Activated CD4-positive, alpha-beta memory T cell treated with anti-CD3 and anti-CD28 coated beads, Interleukin-2, amount 10 ng/mL, durations not matched to agents 7 days and 5 days (primary cell): ENCODE results near the gene TSBP1. TPM values are rescaled to one million over a fixed set of nuclear protein-coding genes. Genes with fewer than 3 reads are reported as not detected.
"Not testable (repeated sequence)": the region's sequence is repeated elsewhere in the genome, so short reads cannot be mapped to it uniquely, and the experiment has no call there.

Experiments
- CTCF ChIA-PET: fragments of 350-600 bp; sonication (Branson Sonifier 250); formaldehyde crosslinking; loops from one replicate; lab custom pipeline; 2021; ENCODE audit warnings: antibody characterized with exemption, inconsistent platforms; lab: Charles Lee
- POLR2A ChIA-PET: fragments of 350-600 bp; sonication (Branson Sonifier 250); formaldehyde crosslinking; loops from one replicate; lab custom pipeline; 2021; ENCODE audit warnings: antibody characterized with exemption; lab: Charles Lee
- DNase-seq: peaks from one replicate; pipeline ENCODE4 v3.0.0-alpha.2; 2020
- H3K27ac Mint-ChIP-seq: one replicate; pipeline ENCODE4 v1.8.0; 2021; ENCODE audit warnings: mild to moderate bottlenecking, mixed read lengths
- H3K27me3 Mint-ChIP-seq: one replicate; pipeline ENCODE4 v1.8.0; 2021; ENCODE audit warnings: mixed read lengths
- H3K36me3 Mint-ChIP-seq: one replicate; pipeline ENCODE4 v1.8.0; 2021; ENCODE audit warnings: low read depth, mixed read lengths
- H3K4me1 Mint-ChIP-seq: one replicate; pipeline ENCODE4 v1.8.0; 2021; ENCODE audit warnings: mixed read lengths
- H3K4me3 Mint-ChIP-seq: one replicate; pipeline ENCODE4 v1.8.0; 2021; ENCODE audit warnings: mild to moderate bottlenecking, mixed read lengths
- H3K9me3 Mint-ChIP-seq: one replicate; pipeline ENCODE4 v1.8.0; 2021; ENCODE audit warnings: mixed read lengths
- total RNA-seq, 2 experiments: library from RNA; stranded (reverse); gene quantifications; one replicate each; pipeline ENCODE4 v1.2.3, GENCODE V29; 2021

Gene TSBP1
- total RNA-seq, 2 experiments from 2014 or later: not detected

GRCh38 chr6:32293695-32294094 is 78.0 kb downstream of the TSBP1 start:
- ChIA-PET CTCF (no interaction called here), POLR2A (no interaction called here)
- Mint-ChIP-seq H3K4me1 (no peaks in the 10 kb centered on the region), H3K4me3 (no peak overlapping the region), H3K27me3 (peaks cover 50% of the 10 kb centered on the region), H3K27ac (no peak overlapping the region), H3K36me3 (no peaks in the 10 kb centered on the region), H3K9me3 (no peaks in the 10 kb centered on the region)
- DNase-seq: no peak

- H3K36me3 Mint-ChIP-seq: no peaks in the 10 kb centered on the region
- DNase-seq: no peak
- no peak overlapping the region for H3K4me3 Mint-ChIP-seq
- CTCF ChIA-PET: no interaction called here
- no peaks in the 10 kb centered on the region for H3K4me1 Mint-ChIP-seq
- H3K9me3 Mint-ChIP-seq: no peaks in the 10 kb centered on the region
- H3K27me3 Mint-ChIP-seq: peaks cover 54% of the 10 kb centered on the region
- H3K27ac Mint-ChIP-seq: no peak overlapping the region
- POLR2A ChIA-PET: no interaction called here
These were observed 80.2 kb downstream of the TSBP1 start for GRCh38 chr6:32291543-32291942.

DNA sequence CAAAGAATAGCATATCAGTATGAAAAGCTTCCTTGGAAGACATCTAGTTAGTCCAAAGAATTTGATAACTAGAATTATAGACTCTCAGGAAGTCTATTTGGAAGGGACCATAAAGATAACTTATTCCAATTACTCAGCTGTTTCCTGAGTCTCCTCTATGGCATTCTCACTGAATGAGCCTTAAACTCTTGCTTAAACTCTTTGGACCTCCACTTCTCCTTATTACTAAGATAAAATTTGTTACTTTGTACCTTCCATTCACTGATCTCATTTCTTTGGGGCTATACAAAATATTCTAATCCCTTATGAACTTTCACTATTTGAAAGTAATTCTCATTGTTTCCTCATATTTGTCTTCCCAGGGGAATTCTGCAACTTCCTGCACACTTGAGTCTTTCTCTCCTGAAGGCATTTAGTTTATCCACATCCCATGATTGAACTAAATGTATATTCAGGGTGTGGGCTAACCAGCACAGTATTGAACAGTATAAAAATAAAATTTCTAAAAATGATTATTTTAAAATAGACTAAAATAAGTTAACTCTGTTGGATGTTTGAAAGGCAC is 80.7 kb downstream of the TSBP1 start:
- Mint-ChIP-seq H3K36me3 (no peaks in the 10 kb centered on the region), H3K4me1 (no peaks in the 10 kb centered on the region), H3K27me3 (peaks cover 54% of the 10 kb centered on the region), H3K4me3 (no peak overlapping the region), H3K27ac (no peak overlapping the region), H3K9me3 (no peaks in the 10 kb centered on the region)
- no peak for DNase-seq
- ChIA-PET POLR2A (no interaction called here), CTCF (no interaction called here)

GRCh38 chr6:32288426-32288825 is 83.3 kb downstream of the TSBP1 start:
- no peak overlapping the region for H3K4me3 Mint-ChIP-seq
- no peaks in the 10 kb centered on the region for H3K4me1 Mint-ChIP-seq
- CTCF ChIA-PET: no interaction called here
- no peak for DNase-seq
- peaks cover 62% of the 10 kb centered on the region for H3K27me3 Mint-ChIP-seq
- H3K27ac Mint-ChIP-seq: no peak overlapping the region
- no peaks in the 10 kb centered on the region for H3K36me3 Mint-ChIP-seq
- POLR2A ChIA-PET: no interaction called here
- H3K9me3 Mint-ChIP-seq: no peaks in the 10 kb centered on the region

DNA sequence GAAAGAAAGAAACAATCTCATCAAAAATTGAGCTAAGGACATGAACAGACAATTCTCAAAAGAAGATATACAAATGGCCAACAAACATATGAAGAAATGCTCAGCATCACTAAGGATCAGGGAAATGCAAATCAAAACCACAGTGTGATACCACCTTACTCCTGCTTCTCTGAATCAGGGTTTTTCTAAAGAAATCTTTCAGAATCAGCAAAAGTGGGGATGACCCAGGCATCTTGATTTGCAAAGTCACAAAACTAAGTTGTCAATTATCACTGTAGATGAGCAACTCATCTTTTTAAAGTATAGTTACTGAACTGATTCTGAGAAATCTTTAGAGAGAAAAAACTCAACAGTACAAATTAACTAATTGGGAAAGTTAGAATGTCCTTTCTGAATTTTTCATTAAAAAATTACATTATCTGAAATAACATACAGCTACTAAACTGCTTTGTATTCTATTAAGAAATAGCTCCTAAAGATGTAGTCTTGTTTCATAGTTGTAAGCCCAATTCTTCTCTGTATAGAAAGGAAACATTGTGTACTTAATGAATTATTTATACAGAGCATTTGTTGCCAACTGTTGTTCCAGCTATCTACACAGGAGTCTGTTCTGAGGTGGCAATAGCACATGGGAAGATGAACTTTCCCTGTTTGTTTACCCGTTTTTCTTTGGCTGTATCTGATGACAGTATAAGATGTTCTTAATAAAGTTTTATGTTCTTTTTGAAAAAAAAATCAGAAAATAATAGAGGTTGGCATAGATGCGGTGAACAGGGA is 97.7 kb downstream of the TSBP1 start:
- DNase-seq, CTCF ChIA-PET, H3K9me3 Mint-ChIP-seq, POLR2A ChIA-PET, H3K36me3 Mint-ChIP-seq, H3K4me3 Mint-ChIP-seq, H3K27ac Mint-ChIP-seq: not testable (repeated sequence)
- peaks cover 35% of the 10 kb centered on the region for H3K27me3 Mint-ChIP-seq
- H3K4me1 Mint-ChIP-seq: peaks cover 15% of the 10 kb centered on the region

DNA sequence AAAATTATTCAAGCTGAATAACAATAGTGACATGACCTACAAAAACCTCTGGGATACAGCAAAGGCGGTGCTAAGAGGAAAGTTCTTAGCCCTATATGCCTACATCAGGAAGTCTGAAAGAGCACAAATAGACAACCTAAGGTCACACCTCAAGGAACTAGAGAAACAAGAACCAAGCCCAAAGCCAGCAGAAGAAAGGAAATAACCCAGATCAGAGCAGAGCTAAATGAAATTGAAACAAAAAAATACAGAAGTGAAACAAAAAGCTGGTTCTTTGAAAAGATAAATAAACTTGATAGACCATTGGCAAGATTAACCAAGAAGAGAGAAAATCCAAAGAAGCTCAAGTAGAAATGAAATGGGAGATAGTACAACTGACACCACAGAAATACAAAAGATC is 100.3 kb downstream of the TSBP1 start:
- ChIA-PET CTCF (interaction anchor here (0.7 kb wide), 1 partner anchor 16 kb away, joined by 3 read pairs; no protein-coding TSS in a partner anchor), POLR2A (no interaction called here)
- no peak for DNase-seq

GRCh38 chr6:32268459-32268858 is 103.2 kb downstream of the TSBP1 start:
- H3K9me3 Mint-ChIP-seq, H3K36me3 Mint-ChIP-seq, H3K4me3 Mint-ChIP-seq, POLR2A ChIA-PET, H3K27ac Mint-ChIP-seq, DNase-seq: not testable (repeated sequence)
- Mint-ChIP-seq H3K27me3 (peaks cover 25% of the 10 kb centered on the region), H3K4me1 (peaks cover 12% of the 10 kb centered on the region)
- CTCF ChIA-PET: interaction anchor here (1.2 kb wide), 1 partner anchor 22 kb away, joined by 4 read pairs; no protein-coding TSS in a partner anchor

More for the DNA sequence above, 100.3 kb downstream of the TSBP1 start:
- peaks cover 5% of the 10 kb centered on the region for H3K36me3 Mint-ChIP-seq
- peaks cover 15% of the 10 kb centered on the region for H3K4me1 Mint-ChIP-seq
- H3K4me3 Mint-ChIP-seq: no peak overlapping the region
- H3K27me3 Mint-ChIP-seq: peaks cover 28% of the 10 kb centered on the region
- H3K9me3 Mint-ChIP-seq: no peaks in the 10 kb centered on the region
- H3K27ac Mint-ChIP-seq: no peak overlapping the region

DNA sequence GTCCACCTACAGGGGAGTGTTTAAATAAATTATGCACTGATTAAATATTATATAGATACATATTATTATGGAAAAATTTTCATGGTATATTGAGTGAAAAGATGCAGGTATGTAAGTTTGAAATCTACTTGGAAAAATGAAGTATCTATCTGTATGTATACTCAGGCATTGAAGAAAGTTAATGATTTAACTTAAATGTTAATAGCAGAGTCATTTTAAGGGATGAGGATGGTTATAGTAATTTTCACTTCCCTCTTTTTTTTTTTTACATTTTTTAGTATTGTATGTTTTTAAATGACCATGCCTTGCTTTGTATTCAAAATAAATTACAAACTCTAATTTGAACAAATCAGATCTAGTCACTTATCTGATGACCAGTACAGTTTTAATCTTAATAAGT is 104.7 kb downstream of the TSBP1 start:
- Mint-ChIP-seq H3K9me3 (no peaks in the 10 kb centered on the region), H3K27me3 (peaks cover 22% of the 10 kb centered on the region), H3K36me3 (peaks cover 5% of the 10 kb centered on the region), H3K4me1 (peaks cover 10% of the 10 kb centered on the region), H3K4me3 (no peak overlapping the region), H3K27ac (no peak overlapping the region)
- CTCF ChIA-PET: interaction anchor here (1.2 kb wide), 1 partner anchor 20 kb away, joined by 4 read pairs; no protein-coding TSS in a partner anchor
- POLR2A ChIA-PET: no interaction called here
- DNase-seq: no peak

DNA sequence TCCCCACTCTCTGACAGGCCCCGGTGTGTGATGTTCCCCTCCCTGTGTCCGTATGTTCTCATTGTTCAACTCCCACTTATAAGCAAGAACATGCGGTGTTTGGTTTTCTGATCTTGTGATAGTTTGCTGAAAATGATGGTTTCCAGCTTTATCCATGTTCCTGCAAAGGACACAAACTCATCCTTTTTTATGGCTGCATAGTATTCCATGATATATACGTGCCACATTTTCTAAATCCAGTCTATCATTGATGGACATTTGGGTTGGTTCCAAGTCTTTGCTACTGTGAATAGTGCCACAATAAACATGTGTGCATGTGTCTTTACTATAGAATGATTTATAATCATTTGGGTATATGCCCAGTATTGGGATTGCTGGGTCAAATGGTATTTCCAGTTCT is 114.4 kb downstream of the TSBP1 start:
- POLR2A ChIA-PET, DNase-seq, H3K36me3 Mint-ChIP-seq, H3K27ac Mint-ChIP-seq, H3K9me3 Mint-ChIP-seq, H3K4me3 Mint-ChIP-seq: not testable (repeated sequence)
- peaks cover 16% of the 10 kb centered on the region for H3K4me1 Mint-ChIP-seq
- CTCF ChIA-PET: interaction anchor here (1.1 kb wide), 1 partner anchor 12 kb away, joined by 3 read pairs; no protein-coding TSS in a partner anchor
- H3K27me3 Mint-ChIP-seq: peaks cover 68% of the 10 kb centered on the region

DNA sequence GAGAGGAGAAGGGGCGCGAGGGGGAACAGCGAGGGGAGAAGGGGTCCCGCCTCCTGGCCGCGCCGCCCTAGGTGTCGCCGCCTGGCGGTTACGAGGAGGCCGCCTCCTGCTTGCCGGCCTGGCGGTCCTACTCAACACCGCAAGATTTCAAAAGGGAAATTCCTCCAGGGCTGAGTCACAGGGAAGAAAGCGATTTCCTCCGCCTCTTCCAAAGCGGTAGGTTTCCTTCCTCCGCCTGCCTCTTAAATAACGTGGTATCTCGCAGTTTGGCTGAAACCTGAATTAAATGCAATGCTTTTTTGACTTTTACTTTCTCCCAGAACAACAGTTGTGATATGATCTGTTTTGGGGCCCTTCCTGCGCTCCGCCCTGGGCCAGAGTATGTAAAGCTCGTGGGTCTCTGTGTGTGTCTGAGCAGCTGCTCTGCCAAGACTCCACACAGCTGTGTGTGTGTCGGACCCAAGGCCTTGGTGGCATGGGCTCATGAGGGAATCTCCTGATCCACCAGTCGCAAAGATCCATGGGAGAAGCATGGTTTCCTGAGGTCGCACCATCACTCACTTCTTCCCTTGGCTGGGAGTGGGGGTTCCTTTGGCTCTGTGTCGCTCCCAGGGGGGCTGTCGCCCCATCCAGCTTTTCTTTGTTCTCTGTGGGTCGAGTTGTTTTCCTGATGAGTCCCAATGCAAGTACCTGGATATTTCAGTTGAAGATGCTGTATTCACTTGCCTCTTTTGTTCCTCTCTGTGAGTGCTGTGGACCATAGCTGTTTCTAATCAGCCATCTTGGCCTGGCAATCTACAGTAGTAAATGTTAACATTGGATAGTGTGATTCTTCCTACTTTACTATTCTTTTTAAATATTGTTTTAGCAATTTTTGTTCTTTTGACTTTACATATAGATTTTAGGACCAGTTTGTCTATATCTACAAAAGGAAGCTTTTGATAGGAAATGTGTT is 116.2 kb downstream of the TSBP1 start:
- peaks cover 3% of the 10 kb centered on the region for H3K36me3 Mint-ChIP-seq
- no peaks in the 10 kb centered on the region for H3K9me3 Mint-ChIP-seq
- peaks cover 59% of the 10 kb centered on the region for H3K27me3 Mint-ChIP-seq
- H3K27ac Mint-ChIP-seq: no peak overlapping the region
- CTCF ChIA-PET: interaction anchor here (0.6 to 1.8 kb wide), 7 partner anchors 8 to 554 kb away, joined by 3 to 6 read pairs (median 3); no protein-coding TSS in a partner anchor
- POLR2A ChIA-PET: no interaction called here
- H3K4me3 Mint-ChIP-seq: peak overlapping the region; percentile 2
- H3K4me1 Mint-ChIP-seq: peaks cover 19% of the 10 kb centered on the region
- peak; percentile 41 for DNase-seq

- Mint-ChIP-seq H3K9me3 (peaks cover 2% of the 10 kb centered on the region), H3K4me3 (no peak overlapping the region), H3K27ac (no peak overlapping the region), H3K4me1 (peaks cover 19% of the 10 kb centered on the region), H3K27me3 (peaks cover 52% of the 10 kb centered on the region), H3K36me3 (peaks cover 3% of the 10 kb centered on the region)
- no peak for DNase-seq
- ChIA-PET POLR2A (no interaction called here), CTCF (interaction anchor here (0.6 to 1.8 kb wide), 5 partner anchors 9 to 554 kb away, joined by 3 to 6 read pairs (median 3); no protein-coding TSS in a partner anchor)
These were observed 116.9 kb downstream of the TSBP1 start for GRCh38 chr6:32254761-32255198.

DNA sequence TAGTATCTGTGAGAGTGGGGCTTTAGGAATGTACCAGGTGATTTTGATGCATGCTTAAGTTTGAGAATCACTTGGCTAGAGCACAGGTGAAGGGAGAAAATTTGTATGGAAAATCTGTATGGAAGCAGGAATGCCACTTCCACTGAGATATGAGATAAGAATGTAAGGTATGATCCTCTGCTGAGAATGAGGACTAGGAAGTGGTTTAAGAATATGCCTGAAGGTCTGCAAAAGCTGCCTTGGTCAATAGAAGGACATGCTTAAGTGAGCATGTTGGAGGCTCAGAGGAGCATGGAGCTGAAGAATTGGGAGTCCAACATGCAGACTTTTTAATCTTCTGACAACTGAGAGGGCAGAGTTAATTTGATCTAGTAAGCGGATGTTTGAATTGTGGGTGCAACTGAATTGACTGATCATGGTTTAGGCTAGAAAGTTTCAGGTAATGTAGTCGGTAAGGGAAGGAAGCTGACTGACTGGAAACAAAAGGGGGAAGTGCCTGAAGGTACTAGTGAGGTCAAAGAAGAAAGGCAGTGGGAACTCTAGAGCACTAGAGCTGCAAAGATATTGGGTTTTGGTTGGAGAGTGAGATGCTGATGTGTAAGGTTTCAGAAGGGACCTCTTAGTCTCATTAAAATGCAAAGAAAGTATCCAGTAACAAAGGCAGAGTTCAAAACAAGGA is 119.2 kb downstream of the TSBP1 start:
- DNase-seq: no peak
- Mint-ChIP-seq H3K9me3 (peaks cover 8% of the 10 kb centered on the region), H3K27ac (no peak overlapping the region), H3K4me1 (peaks cover 19% of the 10 kb centered on the region), H3K36me3 (no peaks in the 10 kb centered on the region), H3K4me3 (no peak overlapping the region), H3K27me3 (peaks cover 39% of the 10 kb centered on the region)
- CTCF ChIA-PET: no interaction called here
- POLR2A ChIA-PET: no interaction called here
